WERI-Rb-1 (cell line): ENCODE data around the gene APOBR.
"Not testable (repeated sequence)": the region's sequence is repeated elsewhere in the genome, so short reads cannot be mapped to it uniquely, and the experiment has no call there.

Source experiments
- DNase-seq: peaks from one replicate; pipeline ENCODE4 v3.0.0-alpha.2; 2020
- H3K27ac ChIP-seq: fragments of 250-450 bp; sonication (Bioruptor Pico); 2 replicates; pipeline ENCODE4 v1.5.1; 2020; ENCODE audit warnings: mild to moderate bottlenecking, moderate library complexity
- H3K27me3 ChIP-seq: fragments of 250-450 bp; sonication (Bioruptor Pico); 2 replicates; pipeline ENCODE4 v1.5.1; 2021; ENCODE audit warnings: mild to moderate bottlenecking, low read depth, moderate library complexity; ENCODE audit not compliant: insufficient read depth, severe bottlenecking
- H3K36me3 ChIP-seq: fragments of 250-450 bp; sonication (Bioruptor Pico); 2 replicates; pipeline ENCODE4 v1.5.1; 2020; ENCODE audit warnings: mild to moderate bottlenecking, moderate library complexity
- H3K4me3 ChIP-seq: 2 replicates; pipeline ENCODE4 v1.5.1; 2011; ENCODE audit warnings: low read depth, mild to moderate bottlenecking, control low read depth, low read length
- H3K9me3 ChIP-seq: fragments of 250-450 bp; sonication (Bioruptor Pico); 2 replicates; pipeline ENCODE4 v1.5.1; 2021; ENCODE audit warnings: mild to moderate bottlenecking, moderate library complexity; ENCODE audit not compliant: severe bottlenecking
- TF ChIP-seq, protein P1 (sequence below): IDR thresholded peaks from 2 replicates; pipeline ENCODE4 v1.5.1; 2011; ENCODE audit warnings: low read depth, mild to moderate bottlenecking, control low read depth, inconsistent platforms, low read length

Gene APOBR

DNA sequence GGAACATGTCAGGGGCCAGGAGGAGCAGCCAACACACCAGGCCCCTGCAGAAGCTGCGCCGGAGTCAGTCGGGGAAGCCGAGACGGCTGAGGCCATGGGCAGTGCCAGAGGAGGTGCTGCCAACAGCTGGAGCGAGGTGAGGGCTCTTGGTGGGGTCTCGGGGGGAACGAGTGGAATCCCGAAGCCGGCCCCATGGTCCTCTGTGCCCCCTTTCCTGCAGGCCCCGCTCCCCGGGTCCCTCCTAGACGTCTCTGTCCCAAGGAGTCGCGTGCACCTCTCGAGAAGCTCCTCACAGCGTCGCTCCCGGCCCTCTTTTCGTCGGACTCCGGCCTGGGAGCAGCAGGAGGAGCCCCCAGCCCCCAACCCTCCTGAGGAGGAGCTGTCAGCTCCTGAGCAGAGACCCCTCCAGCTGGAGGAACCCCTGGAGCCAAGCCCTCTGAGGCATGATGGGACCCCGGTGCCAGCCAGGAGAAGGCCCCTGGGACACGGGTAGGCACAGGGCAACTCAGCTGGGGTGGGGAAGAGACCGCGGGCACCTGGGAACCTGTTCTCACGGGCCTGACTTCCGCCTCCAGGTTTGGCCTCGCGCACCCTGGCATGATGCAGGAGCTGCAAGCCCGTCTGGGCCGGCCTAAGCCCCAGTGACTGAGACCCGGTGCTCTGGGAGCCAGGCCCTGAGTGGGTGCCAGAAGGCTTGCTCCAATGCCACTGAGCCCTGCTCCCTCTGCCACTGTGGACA is 3.6 kb downstream of the APOBR start:
- H3K27me3 ChIP-seq: no peaks in the 10 kb centered on the region
- no peaks in the 10 kb centered on the region for H3K36me3 ChIP-seq
- TF ChIP-seq, protein P1, sequence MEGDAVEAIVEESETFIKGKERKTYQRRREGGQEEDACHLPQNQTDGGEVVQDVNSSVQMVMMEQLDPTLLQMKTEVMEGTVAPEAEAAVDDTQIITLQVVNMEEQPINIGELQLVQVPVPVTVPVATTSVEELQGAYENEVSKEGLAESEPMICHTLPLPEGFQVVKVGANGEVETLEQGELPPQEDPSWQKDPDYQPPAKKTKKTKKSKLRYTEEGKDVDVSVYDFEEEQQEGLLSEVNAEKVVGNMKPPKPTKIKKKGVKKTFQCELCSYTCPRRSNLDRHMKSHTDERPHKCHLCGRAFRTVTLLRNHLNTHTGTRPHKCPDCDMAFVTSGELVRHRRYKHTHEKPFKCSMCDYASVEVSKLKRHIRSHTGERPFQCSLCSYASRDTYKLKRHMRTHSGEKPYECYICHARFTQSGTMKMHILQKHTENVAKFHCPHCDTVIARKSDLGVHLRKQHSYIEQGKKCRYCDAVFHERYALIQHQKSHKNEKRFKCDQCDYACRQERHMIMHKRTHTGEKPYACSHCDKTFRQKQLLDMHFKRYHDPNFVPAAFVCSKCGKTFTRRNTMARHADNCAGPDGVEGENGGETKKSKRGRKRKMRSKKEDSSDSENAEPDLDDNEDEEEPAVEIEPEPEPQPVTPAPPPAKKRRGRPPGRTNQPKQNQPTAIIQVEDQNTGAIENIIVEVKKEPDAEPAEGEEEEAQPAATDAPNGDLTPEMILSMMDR: no peak
- no peaks in the 10 kb centered on the region for H3K9me3 ChIP-seq
- no peak overlapping the region for H3K27ac ChIP-seq
- DNase-seq: no peak
- no peak overlapping the region for H3K4me3 ChIP-seq

- Histone ChIP-seq H3K36me3 (no peaks in the 10 kb centered on the region), H3K27ac (no peak overlapping the region), H3K4me3 (no peak overlapping the region), H3K27me3 (no peaks in the 10 kb centered on the region), H3K9me3 (no peaks in the 10 kb centered on the region)
- DNase-seq: no peak
- TF ChIP-seq, protein P1: no peak
These were observed 4.4 kb downstream of the APOBR start for GRCh38 chr16:28498666-28499381.

GRCh38 chr16:28499854-28500253 is 5.4 kb downstream of the APOBR start:
- no peaks in the 10 kb centered on the region for H3K36me3 ChIP-seq
- no peak overlapping the region for H3K4me3 ChIP-seq
- no peak overlapping the region for H3K27ac ChIP-seq
- H3K27me3 ChIP-seq: no peaks in the 10 kb centered on the region
- DNase-seq: no peak
- TF ChIP-seq, protein P1: no peak
- no peaks in the 10 kb centered on the region for H3K9me3 ChIP-seq

DNA sequence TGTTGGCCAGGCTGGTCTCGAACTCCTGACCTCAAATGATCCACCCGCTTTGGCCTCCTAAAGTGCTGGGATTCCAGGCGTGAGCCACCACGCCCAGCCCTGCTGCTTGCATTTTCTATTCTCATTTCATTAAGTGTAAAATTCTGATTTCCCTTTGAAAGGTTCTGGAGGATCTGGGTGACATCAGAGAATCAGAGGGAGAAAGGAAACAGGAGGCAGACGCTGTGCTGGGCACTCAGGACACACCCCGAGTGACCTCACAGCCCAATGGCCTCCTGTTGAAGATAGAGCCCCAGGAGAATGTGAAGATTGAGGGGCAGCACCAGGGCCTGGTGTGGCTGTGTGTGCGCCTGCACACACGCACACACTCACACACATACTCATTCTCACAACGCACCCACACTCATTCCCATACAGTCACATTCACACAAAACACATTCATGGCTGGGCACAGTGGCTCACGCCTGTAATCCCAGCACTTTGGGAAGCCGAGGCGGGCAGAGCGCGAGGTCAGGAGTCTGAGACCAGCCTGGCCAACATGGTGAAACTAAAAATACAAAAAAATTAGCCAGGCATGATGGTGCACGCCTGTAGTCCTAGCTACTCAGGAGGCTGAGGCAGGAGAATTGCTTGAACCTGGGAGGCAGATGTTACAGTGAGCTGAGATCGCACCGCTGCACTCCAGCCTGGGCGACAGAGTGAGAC is 6.2 kb downstream of the APOBR start:
- H3K36me3 ChIP-seq, DNase-seq, H3K27ac ChIP-seq, H3K4me3 ChIP-seq, H3K9me3 ChIP-seq, H3K27me3 ChIP-seq: not testable (repeated sequence)

GRCh38 chr16:28501258-28502232 is 7.1 kb downstream of the APOBR start:
- no peak for DNase-seq

More at GRCh38 chr16:28501258-28502232, 7.1 kb downstream of the APOBR start:
- H3K4me3 ChIP-seq: no peak overlapping the region
- TF ChIP-seq, protein P1: no peak
- no peaks in the 10 kb centered on the region for H3K36me3 ChIP-seq
- no peaks in the 10 kb centered on the region for H3K27me3 ChIP-seq
- no peaks in the 10 kb centered on the region for H3K9me3 ChIP-seq
- no peak overlapping the region for H3K27ac ChIP-seq
